NCI-H2107 (cell line): ENCODE results near the gene ARL6IP4.

Experiments used
- DNase-seq: peaks from one replicate; lab custom pipeline; 2025; lab: John Stamatoyannopoulos, UW

The ARL6IP4 gene

DNA sequence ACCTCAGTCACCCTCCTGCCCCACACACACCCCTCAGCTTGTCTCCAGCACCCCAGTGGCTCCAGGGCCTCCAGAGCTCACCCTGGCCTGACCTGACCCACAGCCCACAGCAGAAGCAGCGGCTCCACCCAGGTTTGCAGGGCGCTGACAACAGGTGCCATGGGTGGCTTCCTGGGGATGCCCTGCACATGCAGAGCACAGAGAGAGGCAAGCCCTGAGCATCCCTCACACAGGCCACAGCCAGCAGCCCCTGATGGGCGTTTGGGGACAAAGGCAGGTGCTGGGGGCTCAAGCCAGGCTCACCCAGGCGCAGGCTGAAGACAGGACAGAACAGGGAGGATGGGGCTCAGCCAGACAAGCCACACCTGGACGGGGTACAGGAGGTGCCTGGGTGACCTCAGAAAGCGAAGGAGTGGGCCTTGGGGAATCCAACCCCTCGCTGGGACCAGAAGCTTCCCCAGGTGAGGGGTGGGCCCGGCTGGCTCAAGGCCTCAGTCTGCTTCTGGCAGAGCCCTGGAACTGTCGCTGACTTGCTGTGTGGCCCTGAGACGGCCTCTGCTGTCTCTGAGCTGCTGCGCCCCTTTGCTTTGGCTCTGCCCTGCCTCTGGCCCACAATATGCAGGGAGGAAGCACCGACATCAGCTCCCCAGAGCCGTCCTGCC lies 10.6 kb downstream of the ARL6IP4 start:
- no peak for DNase-seq

DNA sequence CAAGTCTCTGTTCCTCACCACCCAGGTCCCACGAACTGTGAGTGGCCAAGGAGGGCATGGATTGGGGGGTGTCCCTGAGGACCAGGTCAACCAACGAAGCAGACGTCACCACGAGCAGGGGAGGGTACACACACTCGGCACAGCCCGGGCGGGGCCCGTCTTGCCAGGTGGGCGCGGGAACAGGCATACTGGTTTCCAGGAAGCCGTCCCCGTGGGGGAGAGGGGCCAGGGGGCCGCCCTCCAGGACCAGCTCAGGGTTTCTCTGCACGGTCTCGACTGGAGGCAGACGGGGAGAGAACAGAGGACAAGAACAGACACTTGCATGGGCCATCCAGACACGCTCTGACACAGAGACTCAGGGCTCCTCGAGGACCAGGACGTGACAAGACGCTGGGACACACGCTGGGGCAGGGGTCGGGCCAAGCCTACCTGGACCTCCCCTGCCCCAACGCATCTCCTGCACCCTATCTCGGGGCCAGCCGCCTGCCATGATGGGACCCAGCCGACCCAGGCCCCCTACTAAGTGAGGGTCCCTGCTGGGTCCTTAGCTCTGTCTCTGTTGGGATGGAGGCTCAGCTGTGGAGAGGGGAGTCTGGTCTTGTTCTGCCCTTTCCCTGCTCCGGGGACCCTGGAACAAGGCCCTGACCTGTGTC lies 11.3 kb downstream of the ARL6IP4 start:
- DNase-seq = no peak

DNA sequence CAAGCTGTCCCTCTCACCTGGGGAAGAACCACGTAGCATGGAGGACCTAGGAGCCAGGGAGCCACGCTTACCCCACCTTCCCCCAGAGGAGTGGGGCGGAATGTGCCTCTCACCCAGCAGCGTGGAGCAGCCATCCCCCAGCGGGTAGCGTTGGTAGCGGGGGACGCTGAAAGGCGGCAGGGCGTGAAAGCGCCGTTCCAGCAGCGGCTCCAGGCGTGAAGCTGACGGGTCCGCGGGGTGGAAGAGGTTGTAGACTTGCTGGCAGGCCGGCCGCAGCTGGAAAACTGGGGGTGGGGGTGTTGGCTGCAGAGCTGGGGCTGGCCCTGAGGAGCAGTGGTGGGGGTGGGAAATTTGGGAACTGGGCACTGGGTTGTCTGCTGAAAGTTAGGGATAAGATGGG lies 11.9 kb downstream of the ARL6IP4 start:
- DNase-seq = no peak

DNA sequence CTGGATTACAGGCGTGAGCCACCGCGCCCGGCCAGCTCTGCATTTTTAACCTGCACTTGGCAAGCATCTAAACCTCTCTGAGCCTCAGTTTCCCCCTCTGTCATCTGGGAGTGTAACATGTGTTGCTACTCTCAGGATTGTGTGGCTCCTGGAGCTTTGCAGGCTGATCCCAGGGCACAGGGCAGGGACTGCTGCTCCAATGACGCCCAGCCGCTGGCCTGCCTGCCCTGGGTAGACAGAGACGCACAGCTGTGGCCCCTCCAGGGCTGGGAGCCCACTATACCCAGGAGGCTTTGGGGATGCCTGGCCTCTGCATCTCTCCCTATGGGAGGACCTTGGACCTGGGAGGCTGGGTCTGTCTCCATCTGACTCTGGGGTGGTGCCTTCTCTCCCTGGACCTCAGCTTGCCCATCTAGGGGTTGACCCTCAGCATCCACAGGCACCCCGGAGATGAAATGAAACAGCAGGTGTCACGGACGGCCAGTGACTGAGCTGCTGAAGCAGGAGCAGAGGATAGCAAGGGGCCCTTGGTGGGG lies 13.7 kb downstream of the ARL6IP4 start:
- DNase-seq = no peak

DNA sequence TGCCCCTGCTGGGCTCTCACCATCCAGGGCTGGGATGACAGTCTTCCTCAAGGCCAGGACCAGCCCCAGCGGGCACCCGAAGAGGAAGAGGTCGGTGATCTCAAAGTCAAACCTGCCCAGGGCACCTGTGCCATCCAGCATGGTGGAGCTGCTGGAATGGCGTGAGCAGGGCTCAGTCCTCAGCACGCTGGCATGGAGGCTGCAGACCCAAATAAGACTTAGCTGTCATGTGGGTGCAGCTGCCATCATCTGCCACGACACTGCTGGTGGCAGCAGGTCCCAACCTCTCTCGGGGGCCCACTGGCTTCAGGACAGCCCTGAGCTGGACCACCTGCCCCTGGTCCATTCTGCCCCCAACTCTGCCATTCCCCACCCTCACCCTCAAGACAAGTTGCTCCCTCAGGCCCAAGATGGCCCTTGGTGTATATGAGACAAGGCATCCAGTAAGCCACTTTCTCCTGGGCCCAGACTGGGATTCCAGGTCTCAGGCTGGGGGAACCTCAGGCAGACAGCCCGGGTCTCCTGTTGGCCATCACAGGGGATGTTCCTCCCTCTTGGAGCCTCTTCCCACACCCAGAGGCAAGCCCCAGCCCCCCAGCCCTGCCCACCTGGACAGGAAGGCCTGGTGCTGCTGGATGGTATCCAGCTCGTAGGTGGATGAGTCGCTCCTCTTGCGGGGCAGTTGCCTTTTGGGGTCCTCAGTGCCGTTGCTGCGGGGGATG lies 14.5 kb downstream of the ARL6IP4 start:
- no peak for DNase-seq

DNA sequence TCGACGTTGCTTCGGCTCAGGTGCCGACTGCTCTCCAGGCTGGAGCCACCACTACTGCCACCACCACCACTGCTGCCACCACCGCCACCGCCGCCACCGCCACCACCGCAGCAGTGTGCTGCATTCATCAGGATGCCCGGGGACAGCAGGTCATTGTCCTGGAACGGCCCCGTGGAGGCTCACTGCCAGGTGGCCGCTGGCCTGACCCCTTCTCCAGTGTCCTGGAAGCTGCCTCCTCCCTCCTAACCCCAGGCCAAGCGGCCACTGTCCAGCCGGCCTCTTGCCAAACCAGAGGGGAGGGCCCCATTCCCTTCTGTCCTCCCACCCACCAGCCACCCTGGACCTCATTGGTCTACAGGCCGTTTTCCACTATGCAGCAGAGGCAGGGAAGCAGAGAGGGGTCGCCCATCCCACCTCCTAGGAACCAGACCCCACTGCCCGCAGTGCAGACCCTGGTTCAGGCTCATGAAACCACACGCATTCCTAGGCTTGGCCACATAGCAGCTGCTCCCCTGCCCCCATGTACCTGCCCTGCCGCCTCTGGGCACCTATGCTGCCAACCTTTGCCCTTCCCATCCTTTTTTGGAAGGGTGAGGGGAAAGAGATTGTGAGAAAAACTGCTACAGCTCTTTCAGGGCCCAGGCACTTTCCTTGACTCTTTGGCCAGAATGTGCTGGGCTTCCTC lies 15.2 kb downstream of the ARL6IP4 start:
- DNase-seq = no peak

DNA sequence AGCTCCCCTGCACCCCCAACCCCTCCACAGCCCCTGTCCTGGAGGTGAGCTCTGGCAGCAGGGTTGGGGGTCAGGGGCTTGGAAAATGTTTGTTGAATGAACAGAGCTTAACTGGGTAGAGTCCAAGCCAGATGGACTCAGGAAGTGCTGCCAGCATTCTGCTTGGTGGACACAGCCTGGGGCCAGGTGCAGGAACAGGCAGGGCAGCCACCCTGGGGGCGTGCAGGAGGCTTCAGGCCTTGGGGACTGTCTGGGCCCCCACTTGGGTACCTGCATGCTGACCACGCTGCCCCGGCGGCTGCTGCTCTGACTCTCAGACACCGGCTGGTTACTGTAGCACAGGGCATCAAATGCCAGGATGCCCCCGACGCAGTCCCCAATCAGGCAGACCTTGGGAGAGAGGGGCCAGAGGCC lies 15.7 kb downstream of the ARL6IP4 start:
- DNase-seq = no peak

DNA sequence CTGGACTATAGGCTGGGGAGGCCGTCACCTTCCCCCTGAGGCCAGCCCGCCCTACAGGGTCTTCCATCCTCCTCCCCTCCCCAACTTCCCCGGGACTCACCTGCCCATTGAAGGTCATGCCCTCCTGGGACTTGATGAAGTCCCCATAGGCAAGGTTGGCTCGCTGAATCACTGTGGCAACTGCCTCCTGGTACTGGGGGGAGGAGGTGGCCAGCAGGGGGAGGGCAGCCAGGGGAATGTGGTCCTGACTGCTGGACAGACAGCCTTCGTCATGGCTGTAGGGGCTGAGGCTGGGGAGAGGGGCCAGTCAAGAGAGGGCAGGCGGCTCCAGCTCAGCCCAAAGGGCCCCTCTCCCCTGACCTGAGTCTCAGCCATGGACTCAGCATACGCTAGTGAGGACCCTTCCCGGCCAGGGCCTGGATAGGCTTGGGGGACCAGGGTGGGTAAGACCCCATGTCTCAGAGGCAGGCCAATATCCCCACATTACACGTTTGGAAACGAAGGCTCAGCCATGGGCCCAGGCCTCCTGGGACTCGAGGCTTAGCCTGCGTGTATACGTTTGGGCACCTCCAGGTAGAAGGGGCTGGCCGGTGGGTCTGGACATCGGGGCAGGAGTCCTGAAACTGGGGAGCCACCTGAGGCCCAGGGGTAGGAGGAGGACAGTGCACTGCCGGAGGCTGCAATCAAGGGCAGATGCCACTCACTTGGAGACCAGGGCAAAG lies 16.3 kb downstream of the ARL6IP4 start:
- DNase-seq = no peak

DNA sequence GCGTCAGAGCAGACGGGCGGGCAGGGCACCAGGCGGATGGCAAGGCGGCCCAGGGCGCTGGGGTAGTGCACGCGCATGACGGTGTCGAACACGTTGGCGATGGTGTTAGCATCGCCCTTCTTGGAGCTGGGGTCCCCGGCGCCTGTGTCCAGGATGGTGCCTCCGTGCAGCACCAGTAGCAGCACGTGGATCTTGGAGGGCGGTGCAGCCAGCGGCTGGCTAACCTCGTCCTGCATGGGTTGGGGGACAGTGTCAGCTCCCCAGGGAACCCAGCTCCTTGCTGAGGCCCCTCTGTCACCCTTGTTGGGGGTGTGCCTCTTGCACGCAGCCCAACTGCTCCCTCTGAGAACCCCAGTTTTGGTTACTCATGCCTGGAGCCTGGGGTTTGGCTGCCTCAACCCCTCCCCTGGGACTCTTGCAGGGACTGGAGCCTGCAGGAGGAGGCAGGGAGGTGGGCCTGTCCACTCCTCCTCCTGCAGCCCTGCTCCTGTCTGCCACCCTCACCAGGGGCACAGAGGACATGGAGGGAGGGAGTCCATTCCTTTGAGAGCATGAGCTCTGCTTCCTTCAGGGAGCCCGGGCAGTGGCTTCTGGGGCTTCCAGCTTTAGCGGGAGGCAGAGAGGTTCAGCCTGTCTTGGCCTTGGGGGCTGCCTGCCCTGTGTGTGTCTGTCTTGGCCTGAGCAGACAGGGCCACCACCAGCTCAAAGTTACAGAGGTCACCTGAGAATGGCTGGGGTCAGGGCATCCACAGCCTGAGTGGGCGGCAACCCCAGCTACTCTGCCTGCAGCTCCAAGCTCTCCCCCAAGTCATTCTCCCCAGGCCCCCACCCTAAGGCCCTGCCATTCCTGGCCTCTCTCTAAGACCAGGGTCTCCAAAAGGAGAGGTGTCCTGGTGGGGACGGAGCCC lies 17.1 kb downstream of the ARL6IP4 start:
- no peak for DNase-seq

DNA sequence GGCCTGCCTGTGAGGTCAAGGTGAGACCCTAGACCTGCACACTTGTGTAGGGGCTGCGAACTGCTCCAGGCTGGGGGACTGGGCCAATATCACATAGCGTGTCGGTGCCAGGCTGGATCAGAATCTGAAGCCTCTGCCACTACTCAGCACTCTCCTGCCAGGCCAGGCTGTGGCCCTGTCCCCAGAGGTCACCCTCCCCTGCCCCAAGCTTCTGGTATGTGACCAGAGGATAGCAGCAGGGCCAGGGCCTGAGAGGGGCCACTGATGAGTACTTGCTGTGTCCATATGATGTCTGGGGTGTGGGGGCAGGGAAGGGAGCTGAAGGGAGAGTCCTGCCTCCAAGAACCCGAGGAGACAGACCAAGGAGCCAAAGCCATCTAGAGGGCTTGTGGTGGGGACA lies 17.8 kb downstream of the ARL6IP4 start:
- DNase-seq = no peak

DNA sequence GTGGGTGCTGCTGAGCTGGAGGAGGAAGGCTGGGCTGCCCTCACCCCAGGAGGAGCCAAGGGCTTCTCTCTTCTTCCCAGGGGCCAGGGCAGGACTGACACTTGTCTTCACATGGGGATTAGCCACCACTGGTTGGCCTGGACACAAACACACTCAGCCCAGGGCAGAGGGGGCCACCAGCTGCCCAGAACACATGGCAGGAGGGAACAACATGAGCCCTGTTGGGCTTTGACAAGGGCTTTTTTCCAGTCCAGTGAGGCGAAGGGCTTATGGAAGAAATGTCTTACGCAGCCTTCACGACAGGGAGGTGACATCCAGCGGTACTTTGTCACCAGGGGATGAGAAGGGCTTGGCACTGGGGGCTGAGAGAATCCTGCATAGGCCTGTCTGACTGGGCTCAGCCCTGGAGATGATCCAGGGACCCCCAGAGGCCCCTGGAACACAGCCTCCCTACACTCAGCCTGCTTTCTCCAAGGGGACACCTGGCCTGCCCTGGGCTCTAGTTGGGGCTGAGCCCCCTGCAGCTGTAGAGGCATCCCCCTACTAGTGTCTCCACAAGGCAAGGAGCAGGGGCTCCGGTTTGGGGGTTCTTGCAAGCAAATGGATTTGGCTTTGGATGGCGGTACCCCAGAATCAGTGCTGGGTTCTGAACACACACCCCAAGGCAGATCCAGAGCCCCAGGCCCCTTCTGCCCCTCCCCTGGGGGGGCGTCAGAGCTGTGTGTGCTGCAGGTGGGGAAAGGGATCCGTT lies 18.9 kb downstream of the ARL6IP4 start:
- no peak for DNase-seq

DNA sequence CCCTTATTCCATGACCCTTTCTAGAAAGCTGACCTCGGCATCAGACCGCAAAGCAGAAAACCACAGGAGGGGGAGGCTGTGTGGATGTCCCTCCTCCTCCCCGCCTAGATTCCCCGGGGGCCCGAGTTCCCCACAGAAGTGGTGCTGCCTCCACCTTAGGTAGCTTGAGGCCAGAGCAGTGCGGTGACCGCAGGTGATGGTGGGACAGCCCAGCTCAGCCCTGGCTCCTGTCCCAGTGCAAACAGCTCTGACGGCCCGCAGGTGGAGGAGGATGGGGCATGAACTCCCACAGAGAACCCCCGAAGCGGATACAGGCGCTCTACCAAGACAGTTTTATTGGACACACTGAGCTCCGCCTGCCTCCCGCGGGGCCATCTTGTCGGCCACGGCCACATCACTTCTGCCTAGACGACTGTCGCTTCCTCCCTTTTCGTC lies 19.5 kb downstream of the ARL6IP4 start:
- no peak for DNase-seq

DNA sequence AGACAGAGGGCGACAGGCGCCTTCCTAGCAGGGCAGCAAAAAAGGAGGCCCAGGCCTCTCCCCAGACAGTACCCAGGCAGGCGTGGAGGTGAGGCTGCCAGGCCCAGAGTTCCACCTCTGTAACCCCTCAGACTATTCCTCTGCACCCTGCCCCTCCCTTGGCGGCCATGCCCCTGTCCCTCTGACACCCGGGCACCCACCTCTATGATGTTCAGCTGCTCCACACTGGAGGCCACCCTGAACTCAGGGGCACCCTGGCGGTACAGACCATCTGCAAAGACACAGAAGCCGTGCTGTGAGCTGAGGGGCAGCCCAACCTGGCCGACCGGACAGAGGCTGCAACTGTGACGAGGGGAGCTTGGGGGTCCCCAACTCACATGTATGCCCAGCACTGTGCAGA lies 20.1 kb downstream of the ARL6IP4 start:
- DNase-seq = no peak

DNA sequence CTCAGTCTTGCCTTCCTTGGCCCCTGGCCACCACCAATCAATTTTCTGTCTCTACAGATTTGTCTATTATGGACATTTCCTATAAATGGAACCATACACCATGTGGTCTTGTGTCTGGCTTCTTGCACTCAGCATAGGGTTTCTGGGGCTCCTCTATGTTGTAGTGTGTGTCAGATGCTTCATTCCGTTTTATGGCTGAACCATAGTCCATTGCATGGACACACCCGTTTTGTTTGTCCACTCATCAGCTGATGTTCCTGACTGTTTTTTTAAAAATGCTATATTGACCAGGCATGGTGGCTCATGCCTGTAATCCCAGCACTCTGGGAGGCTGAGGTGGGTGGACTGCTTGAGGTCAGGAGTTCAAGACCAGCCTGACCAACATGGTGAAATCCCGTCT lies 21.0 kb downstream of the ARL6IP4 start:
- DNase-seq = no peak

DNA sequence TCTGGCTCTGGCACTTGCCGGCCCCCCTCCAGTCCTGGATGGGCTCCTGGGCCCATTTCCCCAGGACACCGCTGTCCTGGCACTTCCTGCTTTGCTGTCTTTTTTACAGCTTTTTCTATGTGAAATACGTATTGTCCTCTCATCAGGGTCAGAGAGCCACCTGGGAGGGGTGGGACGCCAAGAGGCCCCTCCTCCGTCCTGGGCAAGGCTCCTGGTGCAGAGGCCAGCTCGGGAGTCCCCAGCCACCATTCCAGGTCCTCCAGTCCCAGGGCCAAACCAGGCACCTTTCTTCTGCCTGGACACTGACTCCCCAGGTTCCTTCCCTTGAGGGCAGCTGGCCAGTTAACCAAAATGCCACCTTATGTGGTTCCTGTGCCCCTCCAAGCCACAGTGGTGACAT lies 22.8 kb downstream of the ARL6IP4 start:
- no peak for DNase-seq

DNA sequence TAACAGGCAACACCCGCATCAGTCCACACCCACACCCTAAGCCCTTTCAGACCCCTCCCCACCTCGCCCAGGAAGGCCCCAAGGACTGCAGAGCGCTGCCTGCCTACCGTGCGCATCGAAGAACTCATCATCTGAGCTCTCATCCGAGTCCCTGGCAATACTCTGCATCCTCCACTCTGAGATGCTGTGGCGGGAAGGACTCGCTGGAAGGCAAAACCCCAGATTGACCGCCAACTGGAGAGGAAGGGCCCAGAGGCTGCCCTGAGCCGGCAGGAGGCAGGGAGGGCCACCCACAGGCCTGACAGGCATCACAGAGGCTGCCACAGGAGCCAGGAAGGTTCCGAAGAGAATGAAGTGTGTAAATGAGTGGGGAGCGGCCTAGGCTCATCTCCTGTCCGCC lies 23.8 kb downstream of the ARL6IP4 start:
- DNase-seq = no peak

DNA sequence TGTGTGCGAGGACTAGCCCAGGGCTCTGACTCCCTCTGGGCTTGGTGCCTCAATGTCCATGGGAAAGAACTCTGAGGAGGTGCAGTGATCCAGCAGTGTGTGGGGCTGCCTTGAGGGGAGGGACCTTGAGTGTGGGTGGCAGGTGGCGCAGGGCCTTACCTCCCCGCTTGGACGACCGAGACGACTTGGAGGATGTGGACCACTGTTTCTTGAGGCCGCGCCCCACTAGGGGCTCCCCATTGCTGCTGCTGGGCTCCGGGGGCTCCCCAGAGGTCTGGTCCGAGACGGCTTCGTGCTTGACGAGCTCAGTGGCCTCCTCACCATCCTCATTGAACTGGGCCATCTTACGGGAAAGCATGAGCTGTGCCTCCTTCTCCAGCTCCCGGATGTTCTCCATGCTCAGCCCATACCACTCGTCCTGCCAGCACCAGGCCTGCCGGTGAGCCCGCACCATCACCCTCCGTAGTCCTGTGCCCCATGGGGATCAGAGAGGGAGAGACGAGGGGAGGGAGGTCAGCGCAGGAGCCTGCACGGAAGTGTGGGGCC lies 24.7 kb downstream of the ARL6IP4 start:
- no peak for DNase-seq

DNA sequence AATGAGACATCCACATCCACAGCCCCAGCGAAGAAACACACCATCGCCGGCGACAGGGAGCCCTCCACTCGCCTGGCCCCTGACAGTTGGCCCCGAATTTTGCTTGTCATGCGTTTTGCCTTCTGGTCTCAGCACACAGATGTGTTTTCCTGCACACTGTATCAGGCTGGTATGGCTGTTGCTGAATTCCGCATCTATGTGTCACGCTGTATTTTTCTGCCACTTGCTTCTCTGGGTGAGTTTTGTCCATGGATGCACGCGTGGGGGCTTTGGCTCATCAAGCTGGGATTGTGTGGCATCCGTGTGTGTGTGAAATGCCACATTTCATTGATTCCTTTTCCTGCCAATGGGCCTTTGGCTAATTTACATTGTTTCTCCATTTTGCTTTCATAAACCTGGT lies 26.5 kb downstream of the ARL6IP4 start:
- no peak for DNase-seq

DNA sequence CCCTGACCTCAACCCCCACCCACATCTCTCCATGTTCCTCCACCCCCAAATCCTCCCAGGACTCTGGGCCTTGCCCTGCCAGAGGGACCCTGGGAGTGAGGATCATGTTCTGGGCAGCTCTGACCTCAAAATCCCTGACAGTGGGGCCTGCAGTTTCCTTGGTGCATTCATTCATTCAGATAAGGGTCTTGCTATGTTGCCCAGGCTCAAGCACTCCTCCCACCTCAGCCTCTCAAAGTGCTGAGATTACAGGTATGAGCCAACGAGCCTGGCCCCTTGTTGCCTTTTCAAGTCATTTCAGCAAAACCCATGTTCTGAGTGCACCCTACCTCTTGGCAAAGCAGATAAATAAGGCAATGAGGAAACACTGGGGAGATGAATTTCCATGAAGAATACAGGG lies 29.6 kb downstream of the ARL6IP4 start:
- no peak for DNase-seq

DNA sequence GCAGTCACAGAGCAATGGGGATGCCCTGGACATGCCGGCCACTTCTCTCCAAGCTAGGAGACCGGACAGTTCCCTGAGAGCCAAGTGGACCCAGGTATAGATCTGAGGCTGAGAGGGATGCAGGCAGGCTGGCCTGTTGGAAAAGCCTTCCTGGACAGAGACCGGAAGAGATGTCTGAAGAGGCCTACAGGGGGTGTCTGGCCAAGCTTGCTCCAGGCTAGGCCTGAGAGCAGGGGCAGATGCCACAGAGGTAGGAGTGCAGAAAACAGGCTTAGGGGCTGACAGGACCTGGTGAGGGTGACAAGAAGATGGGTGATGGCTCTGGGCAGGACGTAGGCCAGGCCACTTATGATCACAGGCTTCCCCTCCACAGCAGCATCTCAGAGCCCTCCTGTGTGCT lies 30.2 kb downstream of the ARL6IP4 start:
- DNase-seq = no peak
